ENCODE measurements around the gene ZBTB2. TPM values are rescaled to one million over a fixed set of nuclear protein-coding genes. Genes with fewer than 3 reads are reported as not detected.

ZBTB2 gene
- total and polyA plus RNA-seq, 10 of the 15 experiments (the other 5 are each of a cell fraction or from before 2014, with no cell fraction given), result 4.2 to 21.9 (median 15.0) TPM

GRCh38 chr6:151390276-151390850, 996 bp downstream of the ZBTB2 start (continued):
- TF ChIP-seq SRF (IDR thresholded peaks at IDR 0.05; ENCODE audit: low read depth in 2 of 2, low read length in 2 of 2), result 0 out of 4 replicates have a peak, but pooled peaks of 1 of the 2 experiments have one; percentile 25
- no peak for TF ChIP-seq CBX5 (IDR thresholded peaks at IDR 0.05; ENCODE audit: low read depth)
- no peak for TF ChIP-seq RELB (IDR thresholded peaks at IDR 0.05; ENCODE audit: low read depth)
- peak; percentile 78 for TF ChIP-seq NRF1 (conservative IDR thresholded peaks at IDR 0.05; ENCODE audit: low read depth, low read length)
- peak; percentile 36; the same call in 1 of the 2 replicates for TF ChIP-seq PKNOX1 (IDR thresholded peaks at IDR 0.05)
- TF ChIP-seq USF2 (IDR thresholded peaks at IDR 0.05; ENCODE audit: borderline replicate concordance, low read depth, low read length), result no peak
- peak; percentile 70 for TF ChIP-seq CBFB (IDR thresholded peaks at IDR 0.05; ENCODE audit: low read depth)
- no peak; the same call in 1 of the 2 replicates for TF ChIP-seq SMAD5 (IDR thresholded peaks at IDR 0.05; ENCODE audit: low read depth)
- TF ChIP-seq ASH2L (IDR thresholded peaks at IDR 0.05; ENCODE audit: borderline replicate concordance, low read depth), result no peak
- peak; percentile 79 to 83 for TF ChIP-seq BHLHE40 (IDR thresholded peaks at IDR 0.05; ENCODE audit: borderline replicate concordance in 1 of 2, low read depth in 2 of 2, low read length in 1 of 2)
- TF ChIP-seq PBX3 (IDR thresholded peaks at IDR 0.05; ENCODE audit: insufficient replicate concordance, low read depth, low read length), result peak; percentile 5
- TF ChIP-seq MEF2B (IDR thresholded peaks at IDR 0.05; ENCODE audit: partially characterized antibody, poor library complexity, severe bottlenecking), result peak; percentile 15
- TF ChIP-seq TBL1XR1 (IDR thresholded peaks at IDR 0.05; ENCODE audit: low read depth, low read length), result 0 out of 2 replicates have a peak, but pooled peaks have one; percentile 12
- TF ChIP-seq POLR2A (IDR thresholded peaks at IDR 0.05; ENCODE audit: low read depth, low read length), result peak; percentile 77
- TF ChIP-seq IKZF1 (conservative IDR thresholded peaks at IDR 0.05), result peak; percentile 78
- peak; percentile 28; the same call in 1 of the 2 replicates for TF ChIP-seq YY1 (IDR thresholded peaks at IDR 0.05; ENCODE audit: low read depth, low read length)
- TF ChIP-seq KDM1A (IDR thresholded peaks at IDR 0.05; ENCODE audit: borderline replicate concordance), result no peak
- TF ChIP-seq BRCA1 (IDR thresholded peaks at IDR 0.05; ENCODE audit: low read depth, low read length), result peak; percentile 94
- TF ChIP-seq LARP7 (IDR thresholded peaks at IDR 0.05), result 0 out of 2 replicates have a peak, but pooled peaks have one; percentile 11
- TF ChIP-seq MTA2 (IDR thresholded peaks at IDR 0.05; ENCODE audit: low read depth), result no peak
- 0 out of 2 replicates have a peak, but pooled peaks have one; percentile 15 for TF ChIP-seq CREB1 (IDR thresholded peaks at IDR 0.05; ENCODE audit: low read depth)
- TF ChIP-seq ELK1 (IDR thresholded peaks at IDR 0.05; ENCODE audit: low read depth, low read length), result peak; percentile 65
- 0 out of 2 replicates have a peak, but pooled peaks have one; percentile 4 for TF ChIP-seq MEF2A (IDR thresholded peaks at IDR 0.05; ENCODE audit: insufficient read depth, low read depth, low read length)
- no peak for TF ChIP-seq IKZF2 (IDR thresholded peaks at IDR 0.05)
- peak; percentile 99 for TF ChIP-seq RCOR1 (conservative IDR thresholded peaks at IDR 0.05; ENCODE audit: low read depth, low read length)
- peak; percentile 95 for TF ChIP-seq TCF12 (IDR thresholded peaks at IDR 0.05; ENCODE audit: low read depth, low read length)
